Measurements from ENCODE around the gene MPDZ.

GRCh38 chr9:13165236-13165945 is 114.1 kb downstream of the MPDZ start:
- TF ChIP-seq ZNF366 (tag by site-specific recombination; conservative IDR thresholded peaks at IDR 0.05) = no peak
- TF ChIP-seq, protein P1, sequence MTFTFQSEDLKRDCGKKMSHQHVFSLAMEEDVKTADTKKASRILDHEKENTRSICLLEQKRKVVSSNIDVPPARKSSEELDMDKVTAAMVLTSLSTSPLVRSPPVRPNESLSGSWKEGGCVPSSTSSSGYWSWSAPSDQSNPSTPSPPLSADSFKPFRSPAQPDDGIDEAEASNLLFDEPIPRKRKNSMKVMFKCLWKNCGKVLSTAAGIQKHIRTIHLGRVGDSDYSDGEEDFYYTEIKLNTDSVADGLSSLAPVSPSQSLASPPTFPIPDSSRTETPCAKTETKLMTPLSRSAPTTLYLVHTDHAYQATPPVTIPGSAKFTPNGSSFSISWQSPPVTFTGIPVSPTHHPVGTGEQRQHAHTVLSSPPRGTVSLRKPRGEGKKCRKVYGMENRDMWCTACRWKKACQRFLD (tag by site-specific recombination; IDR thresholded peaks at IDR 0.05) = no peak
- no peak for TF ChIP-seq CTCF (tag by site-specific recombination; IDR thresholded peaks at IDR 0.05)
